H1 (cell line): ENCODE results near the gene SPHKAP. TPM values are rescaled to one million over a fixed set of nuclear protein-coding genes. Genes with fewer than 3 reads are reported as not detected.

ENCODE experiments used
- CBX5 ChIP-seq: fragments of 300-800, 300-1000 bp; sonication (generic); IDR thresholded peaks from 2 replicates; pipeline ENCODE4 v1.7.1; 2016; ENCODE audit warnings: antibody characterized with exemption, low read length, low read depth
- GTF2F1 ChIP-seq: IDR thresholded peaks from 2 replicates; pipeline ENCODE4 v1.6.1; 2012; ENCODE audit warnings: low read depth, low read length, improper control_type of control experiment, borderline replicate concordance
- polyA plus RNA-seq, 7 experiments: library from polyadenylated mRNA; depleted of rRNA in 3 of 7; stranded (reverse) in 5 of 7; unstranded in 2 of 7; fragments of >200 nt in 5 of 7; fragments of 200-250 nt in 2 of 7; gene quantifications; 1 replicate in 5 of 7; 2 replicates in 1 of 7; 4 replicates in 1 of 7; pipeline versions ENCODE4 v1.2.1 to v1.2.3, GENCODE V29; 2011 to 2013; ENCODE audit warnings: missing spikeins in 2 of 7, mixed read lengths in 2 of 7
- total RNA-seq: library from RNA; stranded (reverse); fragmentation: NEBNext Ultra II Directional; extraction: Animal tissue kit (Norgen Biotek cat#: 25700); gene quantifications from 2 replicates; pipeline ENCODE4 v1.2.1, GENCODE V29; 2021

The SPHKAP gene
- total and polyA plus RNA-seq, 2 of the 8 experiments (the other 6 are each of a cell fraction or from before 2014, with no cell fraction given), result 0.02 TPM; not detected in 1

- TF ChIP-seq CBX5, result no peak
- TF ChIP-seq GTF2F1, result no peak
These were observed 75.8 kb downstream of the SPHKAP start (continued) for GRCh38 chr2:228105526-228106250.
